Neural progenitor cell (in vitro differentiated cells): ENCODE data around the gene TIGD7.

Experiments
- CTCF ChIP-seq: fragments of 200-600 bp; sonication (generic); IDR thresholded peaks from 2 replicates; pipeline ENCODE4 v1.5.1; 2017; ENCODE audit warnings: antibody characterized with exemption, mild to moderate bottlenecking
- EZH2 ChIP-seq: fragments of 200-600 bp; sonication (generic); IDR thresholded peaks from 2 replicates; pipeline ENCODE4 v1.6.1; 2017; ENCODE audit warnings: antibody characterized with exemption, mild to moderate bottlenecking, moderate library complexity
- EZH2phosphoT487 ChIP-seq: fragments of 200-600 bp; sonication (generic); IDR thresholded peaks from 2 replicates; pipeline ENCODE4 v1.6.1; 2017; ENCODE audit warnings: antibody characterized with exemption

GRCh38 chr16:3249020-3249419 lies 56.2 kb downstream of the TIGD7 start:
- TF ChIP-seq CTCF, result no peak
- no peak for TF ChIP-seq EZH2
- no peak for TF ChIP-seq EZH2phosphoT487
